ENCODE measurements around the gene MAP2.

DNA sequence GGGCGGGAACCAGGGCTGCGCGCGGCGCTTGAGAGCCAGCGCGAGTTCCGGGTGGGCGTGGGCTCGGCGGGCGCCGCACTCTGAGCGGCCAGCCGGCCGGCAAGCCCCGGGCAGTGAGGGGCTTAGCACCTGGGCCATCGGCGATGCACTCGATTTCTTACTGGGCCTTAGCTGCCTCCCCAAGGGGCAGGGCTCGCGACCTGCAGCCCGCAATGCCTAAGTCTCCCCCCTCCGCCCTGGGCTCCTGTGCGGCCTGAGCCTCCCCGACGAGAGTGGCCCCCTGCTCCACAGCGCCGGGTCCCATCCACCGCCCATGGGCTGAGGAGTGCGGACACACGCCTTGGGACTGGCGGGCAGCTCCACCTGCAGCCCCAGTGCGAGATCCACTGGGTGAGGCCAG is 36.5 kb upstream of the MAP2 start:
- TF ChIP-seq, protein P1, sequence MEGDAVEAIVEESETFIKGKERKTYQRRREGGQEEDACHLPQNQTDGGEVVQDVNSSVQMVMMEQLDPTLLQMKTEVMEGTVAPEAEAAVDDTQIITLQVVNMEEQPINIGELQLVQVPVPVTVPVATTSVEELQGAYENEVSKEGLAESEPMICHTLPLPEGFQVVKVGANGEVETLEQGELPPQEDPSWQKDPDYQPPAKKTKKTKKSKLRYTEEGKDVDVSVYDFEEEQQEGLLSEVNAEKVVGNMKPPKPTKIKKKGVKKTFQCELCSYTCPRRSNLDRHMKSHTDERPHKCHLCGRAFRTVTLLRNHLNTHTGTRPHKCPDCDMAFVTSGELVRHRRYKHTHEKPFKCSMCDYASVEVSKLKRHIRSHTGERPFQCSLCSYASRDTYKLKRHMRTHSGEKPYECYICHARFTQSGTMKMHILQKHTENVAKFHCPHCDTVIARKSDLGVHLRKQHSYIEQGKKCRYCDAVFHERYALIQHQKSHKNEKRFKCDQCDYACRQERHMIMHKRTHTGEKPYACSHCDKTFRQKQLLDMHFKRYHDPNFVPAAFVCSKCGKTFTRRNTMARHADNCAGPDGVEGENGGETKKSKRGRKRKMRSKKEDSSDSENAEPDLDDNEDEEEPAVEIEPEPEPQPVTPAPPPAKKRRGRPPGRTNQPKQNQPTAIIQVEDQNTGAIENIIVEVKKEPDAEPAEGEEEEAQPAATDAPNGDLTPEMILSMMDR (IDR thresholded peaks at IDR 0.05 in 2 of 3, conservative IDR thresholded peaks at IDR 0.05 in 1 of 3; ENCODE audit: control insufficient read depth in 2 of 3, extremely low read depth in 1 of 3, insufficient read depth in 1 of 3, low read depth in 3 of 3, low read length in 3 of 3) = no peak
- TF ChIP-seq EZH2 (IDR thresholded peaks at IDR 0.05; ENCODE audit: borderline replicate concordance, control insufficient read depth, low read depth, low read length) (no peak), BHLHE40 (IDR thresholded peaks at IDR 0.05; ENCODE audit: borderline replicate concordance in 1 of 2, low read depth in 2 of 2, low read length in 1 of 2) (no peak), HCFC1 (IDR thresholded peaks at IDR 0.05; ENCODE audit: low read length) (no peak), FOXK2 (IDR thresholded peaks at IDR 0.05) (no peak), CEBPB (IDR thresholded peaks at IDR 0.05; ENCODE audit: borderline replicate concordance in 1 of 2, low read depth in 2 of 2, low read length in 2 of 2) (no peak), ETV6 (conservative IDR thresholded peaks at IDR 0.05 in 1 of 2, IDR thresholded peaks at IDR 0.05 in 1 of 2; ENCODE audit: borderline replicate concordance in 1 of 2, low read depth in 1 of 2) (no peak)

Data from GM12878 (cell line).